NOMO-1 (cell line): ENCODE data around the gene WIPF1.
"Not testable (repeated sequence)": the region's sequence is repeated elsewhere in the genome, so short reads cannot be mapped to it uniquely, and the experiment has no call there.

ENCODE experiments used
- DNase-seq, 2 experiments: peaks; one replicate each; lab custom pipeline; 2025; ENCODE audit not compliant: unreplicated experiment in 2 of 2; lab: John Stamatoyannopoulos, UW

WIPF1 gene

DNA sequence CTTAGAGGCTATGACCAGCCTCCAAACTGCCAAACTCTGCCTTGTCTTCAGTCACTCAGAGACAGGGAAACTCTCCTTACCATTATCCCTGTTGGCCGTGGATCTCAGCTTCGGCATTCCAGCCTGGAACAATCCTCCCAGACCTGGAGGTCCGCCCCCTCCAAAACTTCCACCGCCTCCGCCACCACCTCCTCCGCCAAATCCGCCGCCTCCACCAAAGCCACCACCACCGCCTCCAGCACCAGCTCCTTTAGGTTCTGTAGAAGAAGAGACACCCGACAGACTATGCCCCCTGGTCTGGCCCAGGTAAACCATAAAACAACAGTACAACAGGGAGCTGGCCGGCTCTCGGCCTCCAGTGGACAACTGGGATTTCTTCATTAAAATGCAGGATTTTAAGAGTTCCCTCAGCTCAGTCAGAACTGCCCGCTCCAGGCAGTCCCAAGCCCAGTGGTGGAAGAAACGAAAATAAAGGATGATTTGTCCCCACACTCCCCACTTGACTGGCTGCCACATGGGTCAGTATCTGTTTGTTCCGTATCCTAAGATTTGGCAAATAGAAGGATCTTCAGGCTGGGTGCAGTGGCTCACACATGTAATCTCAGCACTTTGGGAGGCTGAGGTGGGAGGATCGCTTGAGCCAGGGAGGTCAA, 22.4 kb downstream of the WIPF1 start:
- no peak for DNase-seq

GRCh38 chr2:174574657-174575056, 22.9 kb downstream of the WIPF1 start:
- no peak for DNase-seq

DNA sequence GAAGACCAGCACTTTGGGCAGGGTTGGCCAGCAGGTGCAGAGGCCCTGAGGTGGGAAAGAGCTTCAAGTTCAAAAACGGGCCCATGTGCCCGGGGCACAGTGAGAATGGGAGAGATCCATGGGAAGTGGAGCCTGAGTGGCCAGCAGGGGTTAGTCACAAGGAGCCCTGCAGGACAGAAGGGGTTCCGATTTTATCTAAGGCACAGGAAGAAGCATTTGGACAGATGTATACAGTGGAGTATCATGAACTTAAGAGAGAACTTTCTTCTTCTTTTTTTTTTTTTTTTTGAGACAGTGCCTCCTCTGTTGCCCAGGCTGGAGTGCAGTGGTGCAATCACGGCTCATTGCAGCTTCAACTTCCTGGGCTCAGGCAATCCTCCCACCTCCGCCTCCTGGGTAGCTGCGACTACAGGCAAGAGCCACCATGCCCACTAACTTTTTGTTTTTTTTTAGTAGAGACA, 24.0 kb downstream of the WIPF1 start:
- DNase-seq = no peak

GRCh38 chr2:174572556-174572955, 25.0 kb downstream of the WIPF1 start:
- DNase-seq = no peak

- no peak for DNase-seq
Observed at GRCh38 chr2:174571669-174572323, 25.8 kb downstream of the WIPF1 start.

GRCh38 chr2:174570318-174570958, 27.2 kb downstream of the WIPF1 start:
- no peak for DNase-seq

DNA sequence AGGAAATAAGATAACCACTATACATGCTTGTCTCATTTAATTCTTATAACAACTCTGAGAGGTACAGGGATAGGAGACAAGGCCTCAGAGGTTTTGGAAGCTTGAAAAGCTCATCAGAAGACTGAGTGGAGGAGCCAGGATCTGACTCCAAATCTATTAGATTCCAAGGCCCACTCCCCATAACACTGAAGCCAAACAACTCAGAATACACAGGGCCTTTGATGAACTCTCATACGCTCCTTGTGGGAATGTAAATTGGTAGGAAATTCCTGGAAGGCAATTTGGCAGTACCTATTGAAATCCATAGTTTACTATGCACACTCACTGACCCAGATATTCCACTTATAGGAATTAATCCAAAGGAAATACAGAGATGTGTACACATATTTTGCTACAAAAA, 27.9 kb downstream of the WIPF1 start:
- no peak for DNase-seq

- DNase-seq = no peak
Observed at GRCh38 chr2:174568425-174568824, 29.2 kb downstream of the WIPF1 start.

DNA sequence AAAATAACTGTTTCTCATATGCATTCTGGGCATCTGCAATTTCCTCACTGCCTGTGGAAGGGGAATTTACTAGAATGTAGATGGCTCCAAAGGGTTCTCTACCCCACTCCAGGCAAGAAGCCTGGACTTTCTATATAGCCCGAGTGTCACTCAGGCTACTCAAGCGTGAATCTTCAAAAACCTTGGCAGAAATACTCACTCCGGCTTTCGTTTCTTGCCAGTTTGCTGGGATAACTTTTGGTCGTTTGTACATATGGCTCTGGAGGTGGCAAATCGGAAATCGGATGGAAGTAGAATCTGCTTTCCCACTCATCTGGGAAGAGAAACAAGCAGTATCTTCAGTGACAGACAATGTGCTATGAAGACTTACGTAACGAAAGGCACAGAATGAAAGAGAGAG, 30.7 kb downstream of the WIPF1 start:
- DNase-seq = no peak

DNA sequence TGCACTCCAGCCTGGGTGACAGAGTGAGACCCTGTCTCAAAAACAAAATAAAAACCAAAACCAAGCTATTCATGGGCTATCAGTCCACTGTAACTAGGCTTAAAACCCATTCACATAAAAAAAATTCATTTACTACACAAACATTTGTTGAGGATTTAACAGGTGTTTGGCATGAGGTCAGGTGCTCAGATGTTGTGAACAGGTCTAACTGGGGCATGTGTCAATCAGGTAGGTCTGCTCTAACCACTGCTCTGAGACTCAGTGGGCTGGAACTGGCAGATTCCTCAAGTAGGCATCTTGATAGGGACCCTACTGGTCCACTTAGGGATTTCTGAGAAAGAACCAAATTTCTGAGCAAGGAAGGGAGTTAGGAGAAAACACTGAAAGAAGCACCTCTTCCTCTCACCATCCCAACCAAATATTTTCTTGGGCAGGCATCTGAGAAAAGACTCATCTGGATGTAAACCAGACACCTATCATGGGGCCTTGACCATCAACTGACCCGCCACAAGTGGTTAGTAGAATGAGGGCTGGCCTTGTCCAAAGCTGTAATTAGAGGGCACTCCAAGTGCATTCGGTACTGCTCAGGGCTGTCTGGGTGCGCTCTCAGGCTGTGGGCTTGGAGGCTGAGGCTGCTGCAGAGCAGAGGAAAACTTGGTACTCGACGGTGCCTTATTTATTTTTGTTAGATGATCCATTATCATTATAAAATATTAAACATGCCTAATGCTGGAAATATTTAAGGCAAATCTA, 33.9 kb downstream of the WIPF1 start:
- DNase-seq = no peak

- no peak for DNase-seq
Observed at GRCh38 chr2:174561972-174562370, 35.6 kb downstream of the WIPF1 start.

DNA sequence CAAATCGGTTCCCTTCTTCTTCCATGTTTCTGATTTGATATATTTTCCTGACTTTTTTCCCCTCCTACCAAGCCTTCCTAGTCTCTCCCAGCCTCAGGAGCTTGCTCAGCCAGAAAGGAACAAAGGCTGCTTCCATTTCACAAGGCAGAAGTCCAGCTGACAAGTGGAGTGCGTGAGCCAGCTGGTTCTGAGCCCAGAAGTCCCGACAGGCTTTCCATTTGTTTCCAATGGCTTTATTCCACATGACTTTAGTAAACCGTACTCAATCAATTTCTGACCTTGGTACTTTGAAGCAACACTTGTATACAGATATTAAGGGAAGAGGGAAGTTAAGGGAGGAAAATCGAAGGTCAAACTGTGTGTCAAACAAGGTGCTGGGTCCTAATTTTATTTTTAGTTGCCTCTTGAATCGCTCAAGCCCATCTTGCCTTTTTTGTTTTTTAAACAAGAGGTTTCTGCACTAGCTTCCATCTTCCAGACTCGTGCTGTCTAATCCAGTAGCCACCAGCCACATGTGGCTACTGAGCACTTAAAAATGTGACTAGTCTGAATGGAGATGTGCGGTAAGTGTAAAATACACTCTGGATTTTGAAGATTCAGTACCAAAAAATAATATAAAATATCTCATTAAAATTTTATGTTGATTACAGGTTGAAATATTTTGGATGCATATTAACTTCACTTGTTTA, 36.2 kb downstream of the WIPF1 start:
- no peak for DNase-seq

DNA sequence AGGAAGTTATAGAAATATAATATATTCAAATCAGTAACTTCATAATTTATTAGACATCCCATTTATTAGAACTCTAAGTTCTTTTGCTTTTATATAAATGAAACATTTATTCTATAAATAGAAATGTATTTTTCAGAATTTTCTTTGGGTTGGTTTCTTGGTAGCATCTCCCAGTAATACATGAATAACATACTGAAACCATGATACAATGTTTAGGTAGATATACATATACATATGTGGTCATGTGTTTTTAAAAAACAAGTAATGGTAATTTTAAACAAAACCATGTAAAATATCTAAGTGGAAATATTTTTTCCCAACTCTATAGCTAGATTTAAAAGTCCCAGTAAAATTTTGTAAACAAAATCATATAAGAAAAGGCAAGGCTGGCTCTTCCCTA, 36.9 kb downstream of the WIPF1 start:
- DNase-seq = no peak

- no peak for DNase-seq
Observed at GRCh38 chr2:174555998-174556397, 41.6 kb downstream of the WIPF1 start.

GRCh38 chr2:174554529-174555150, 43.0 kb downstream of the WIPF1 start:
- DNase-seq = no peak

DNA sequence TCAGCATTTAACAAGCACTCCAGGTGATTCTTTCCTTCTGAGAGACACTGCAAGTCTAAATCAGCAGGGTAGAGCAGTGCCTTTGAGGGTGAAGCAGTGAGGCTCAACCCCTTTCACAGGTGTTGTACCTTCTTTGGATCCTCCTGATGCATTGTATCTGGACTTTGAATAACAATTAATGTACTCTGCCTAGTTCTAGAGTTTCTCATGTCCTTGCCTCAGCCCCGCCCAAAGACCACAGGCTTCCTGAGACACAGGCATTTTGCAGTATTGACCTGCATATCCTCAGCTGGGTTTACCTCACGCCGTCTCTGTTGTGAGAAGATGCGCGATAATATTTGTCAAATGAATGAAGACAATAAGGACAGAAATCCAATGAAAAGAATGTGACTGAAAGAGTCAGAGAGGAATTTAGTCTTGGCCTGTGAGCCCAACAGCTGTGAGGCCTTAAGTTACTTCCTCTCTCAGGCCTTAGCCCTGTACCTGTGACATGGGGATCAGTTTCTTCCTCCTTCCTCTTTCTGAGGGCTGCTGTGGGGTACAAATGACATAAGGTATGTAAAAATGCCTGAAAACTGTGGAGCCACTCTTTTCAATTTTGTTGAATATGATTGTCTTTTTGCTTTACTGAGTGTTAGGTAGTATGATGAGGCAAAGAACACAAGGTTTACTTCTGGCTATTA, 43.7 kb downstream of the WIPF1 start:
- DNase-seq = peak; percentile 32 to 72

- DNase-seq = no peak
Observed at GRCh38 chr2:174552880-174553279, 44.7 kb downstream of the WIPF1 start.

GRCh38 chr2:174551697-174552096, 45.9 kb downstream of the WIPF1 start:
- DNase-seq = no peak

DNA sequence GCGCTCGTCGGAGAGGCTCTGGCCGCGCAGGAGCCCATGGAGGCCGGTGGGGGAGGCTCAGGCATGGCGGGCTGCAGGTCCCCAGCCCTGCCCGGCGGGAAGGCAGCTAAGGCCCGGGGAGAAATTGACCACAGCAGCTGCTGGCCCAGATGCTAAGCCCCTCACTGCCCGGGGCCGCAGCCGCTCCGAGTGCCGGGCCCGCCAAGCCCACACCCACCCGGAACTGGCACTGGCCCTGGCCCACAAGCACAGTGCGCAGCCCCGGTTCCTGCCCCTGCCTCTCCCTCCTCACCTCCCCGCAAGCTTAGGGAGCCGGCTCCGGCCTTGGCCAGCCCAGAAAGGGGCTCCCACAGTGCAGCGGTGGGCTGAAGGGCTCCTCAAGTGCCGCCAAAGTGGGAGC, 49.0 kb downstream of the WIPF1 start:
- DNase-seq = not testable (repeated sequence)

DNA sequence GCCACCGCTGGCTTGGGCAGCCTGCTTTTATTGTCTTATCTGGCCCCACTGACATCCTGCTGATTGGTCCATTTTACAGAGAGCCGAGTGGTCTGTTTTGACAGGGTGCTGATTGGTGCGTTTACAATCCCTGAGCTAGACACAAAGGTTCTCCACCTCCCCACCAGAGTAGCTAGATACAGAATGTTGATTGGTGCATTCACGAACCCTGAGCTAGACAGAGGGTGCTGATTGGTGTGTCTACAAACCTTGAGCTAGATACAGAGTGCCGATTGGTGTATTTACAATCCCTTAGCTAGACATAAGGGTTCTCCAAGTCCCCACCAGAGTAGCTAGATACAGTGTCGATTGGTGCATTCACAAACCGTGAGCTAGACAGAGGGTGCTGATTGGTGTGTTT, 49.6 kb downstream of the WIPF1 start:
- not testable (repeated sequence) for DNase-seq
